HCT116 (cell line): ENCODE data around the gene PREX1. TPM values are rescaled to one million over a fixed set of nuclear protein-coding genes. Genes with fewer than 3 reads are reported as not detected.

ENCODE experiments used
- ATAC-seq: fragments of 200-7000 bp; cut with Tn5 transposase; 2 replicates; pipeline ENCODE4 v1.9.1; 2020; ENCODE audit warnings: mild to moderate bottlenecking, moderate library complexity
- BruUV-seq: library from RNA; stranded (reverse); fragments of 400-500 nt; replicated peaks from 2 replicates; lab custom pipeline; 2021; lab: Mats Ljungman, UMichigan
- CTCF ChIA-PET: fragments of 300-600 bp; sonication (Branson Sonifier 250); formaldehyde crosslinking; loops from one replicate; lab custom pipeline; 2021; ENCODE audit warnings: antibody characterized with exemption; lab: Charles Lee
- POLR2A ChIA-PET: fragments of 300-600, 350-600 bp; sonication (Branson Sonifier 250); formaldehyde crosslinking; loops from one replicate; lab custom pipeline; 2021; ENCODE audit warnings: antibody characterized with exemption; lab: Charles Lee
- RAD21 ChIA-PET, 2 experiments: fragments of 300-600 bp; sonication (Branson Sonifier 250); formaldehyde crosslinking; loops; one replicate each; lab custom pipeline; 2023; ENCODE audit warnings: low total read pairs in 2 of 2; ENCODE audit not compliant: uncharacterized antibody in 2 of 2, unreplicated experiment in 2 of 2, low non-redundant PET in 1 of 2; lab: Charles Lee
- DNase-seq: peaks from one replicate; pipeline ENCODE4 v3.0.0-alpha.2; 2010; ENCODE audit warnings: low read depth, low spot score
- H2AFZ ChIP-seq: fragments of 200-600 bp; shearing (Covaris generic), sonication (generic); 2 replicates; pipeline ENCODE4 v1.6.1; 2017; ENCODE audit warnings: low read depth, mixed run types, mixed read lengths, antibody characterized with exemption, low read length; ENCODE audit not compliant: poor library complexity, severe bottlenecking
- H3K27ac ChIP-seq: 2 replicates; pipeline ENCODE4 v1.5.1; 2012; ENCODE audit warnings: low read depth, low read length
- H3K27me3 ChIP-seq: fragments of 200-600 bp; sonication (generic); 2 replicates; pipeline ENCODE4 v1.6.1; 2016; ENCODE audit warnings: mixed run types, low read length, mixed read lengths; ENCODE audit not compliant: insufficient read depth
- H3K36me3 ChIP-seq, 2 experiments: fragments of 200-500 bp in 1 of 2; fragments of 200-600 bp in 1 of 2; sonication (Bioruptor generic) in 1 of 2; sonication (generic) in 1 of 2; 2 replicates each; pipeline versions ENCODE4 v1.5.1 to v1.6.1; 2014 to 2016; ENCODE audit warnings: low read length in 2 of 2, inconsistent platforms in 1 of 2, mixed read lengths in 1 of 2, mixed run types in 1 of 2; ENCODE audit not compliant: insufficient read depth in 2 of 2, control insufficient read depth in 1 of 2
- H3K4me1 ChIP-seq, 2 experiments: fragments of 200-600 bp in 1 of 2; sonication (generic) in 1 of 2; 2 replicates each; pipeline versions ENCODE4 v1.5.1 to v1.6.1; 2012 to 2017; ENCODE audit warnings: low read length in 2 of 2, inconsistent platforms in 1 of 2, mild to moderate bottlenecking in 1 of 2, mixed read lengths in 1 of 2, mixed run types in 1 of 2, moderate library complexity in 1 of 2; ENCODE audit not compliant: insufficient read depth in 2 of 2, control insufficient read depth in 1 of 2
- H3K4me2 ChIP-seq: fragments of 200-600 bp; sonication (generic); 2 replicates; pipeline ENCODE4 v1.6.1; 2017; ENCODE audit warnings: mixed run types, low read length, mixed read lengths
- H3K4me3 ChIP-seq, 2 experiments: fragments of 200-600 bp in 1 of 2; sonication (generic) in 1 of 2; replicated peaks in 1 of 2; 2 replicates each; pipeline ENCODE4 v1.5.1; 2011 to 2016; ENCODE audit warnings: low read length in 2 of 2, control low read depth in 1 of 2, low read depth in 1 of 2, mild to moderate bottlenecking in 1 of 2, mixed read lengths in 1 of 2, mixed run types in 1 of 2
- H3K79me2 ChIP-seq: fragments of 200-600 bp; sonication (generic); 2 replicates; pipeline ENCODE4 v1.6.1; 2017; ENCODE audit warnings: mild to moderate bottlenecking, mixed run types, low read length, moderate library complexity, mixed read lengths; ENCODE audit not compliant: insufficient read depth
- H3K9ac ChIP-seq: fragments of 200-600 bp; sonication (generic); 2 replicates; pipeline ENCODE4 v1.6.1; 2016; ENCODE audit warnings: low read length, mixed read lengths
- H3K9me2 ChIP-seq: fragments of 200-600 bp; sonication (generic), shearing (Covaris generic); 2 replicates; pipeline ENCODE4 v1.6.1; 2017; ENCODE audit warnings: mixed run types, mild to moderate bottlenecking, moderate library complexity; ENCODE audit not compliant: insufficient read depth
- H3K9me3 ChIP-seq, 2 experiments: fragments of 200-500 bp in 1 of 2; fragments of 200-600 bp in 1 of 2; sonication (Bioruptor generic) in 1 of 2; sonication (generic) in 1 of 2; 2 replicates each; pipeline ENCODE4 v1.6.1; 2014 to 2017; ENCODE audit warnings: low read length in 2 of 2, mixed read lengths in 2 of 2, inconsistent platforms in 1 of 2, low read depth in 1 of 2, mild to moderate bottlenecking in 1 of 2, mixed run types in 1 of 2, moderate library complexity in 1 of 2; ENCODE audit not compliant: control insufficient read depth in 1 of 2, insufficient read depth in 1 of 2
- H4K20me1 ChIP-seq: fragments of 200-600 bp; sonication (generic), shearing (Covaris generic); 2 replicates; pipeline ENCODE4 v1.6.1; 2017; ENCODE audit warnings: mixed run types, mild to moderate bottlenecking, moderate library complexity; ENCODE audit not compliant: insufficient read depth
- CBX3 ChIP-seq: IDR thresholded peaks from 2 replicates; pipeline ENCODE4 v1.6.1; 2012; ENCODE audit warnings: low read depth
- CEBPB ChIP-seq: IDR thresholded peaks from 2 replicates; pipeline ENCODE4 v1.6.1; 2012; ENCODE audit warnings: low read depth
- EZH2 ChIP-seq: fragments of 200-600 bp; sonication (generic); IDR thresholded peaks from 2 replicates; pipeline ENCODE4 v1.6.1; 2017; ENCODE audit warnings: antibody characterized with exemption, mixed run types
- EZH2phosphoT487 ChIP-seq: fragments of 200-600 bp; IDR thresholded peaks from 2 replicates; pipeline ENCODE4 v1.6.1; 2018; ENCODE audit warnings: antibody characterized with exemption, borderline replicate concordance
- POLR2A ChIP-seq: IDR thresholded peaks from 2 replicates; pipeline ENCODE4 v1.7.0; 2011; ENCODE audit warnings: borderline replicate concordance; ENCODE audit not compliant: insufficient read depth, insufficient read length; ENCODE audit errors: extremely low read depth
- RAD21 ChIP-seq: IDR thresholded peaks from 2 replicates; pipeline ENCODE4 v1.6.1; 2012; ENCODE audit warnings: low read depth, mild to moderate bottlenecking
- SIN3A ChIP-seq: IDR thresholded peaks from 2 replicates; pipeline ENCODE4 v1.6.1; 2012; ENCODE audit warnings: low read depth
- SRF ChIP-seq: IDR thresholded peaks from 2 replicates; pipeline ENCODE4 v1.6.1; 2012; ENCODE audit warnings: low read depth
- ZNF274 ChIP-seq: fragments of 200-500 bp; sonication (Bioruptor generic); IDR thresholded peaks from 2 replicates; pipeline ENCODE4 v1.6.1; 2014; ENCODE audit warnings: mild to moderate bottlenecking, low read depth, low read length, inconsistent platforms
- intact Hi-C: fragments of 100-400 bp; cut with micrococcal nuclease; formaldehyde crosslinking; loops from 2 replicates; pipeline ENCODE4 v1.10.0; 2022
- total RNA-seq: library from RNA; stranded (reverse); gene quantifications from one replicate; pipeline ENCODE4 v1.2.1, GENCODE V29; 2021; ENCODE audit not compliant: unreplicated experiment
- TF ChIP-seq, protein P1 (sequence below): IDR thresholded peaks from 2 replicates; pipeline ENCODE4 v1.6.1; 2011; ENCODE audit warnings: mild to moderate bottlenecking, low read length, moderate library complexity; ENCODE audit not compliant: insufficient replicate concordance; ENCODE audit errors: extremely low read depth
- TF ChIP-seq, protein P2 (sequence below): IDR thresholded peaks from 2 replicates; pipeline ENCODE4 v1.6.1; 2012; ENCODE audit warnings: low read depth
- TF ChIP-seq, protein P3 (sequence below): IDR thresholded peaks from 2 replicates; pipeline ENCODE4 v1.6.1; 2012

The PREX1 gene
- total RNA-seq, 1 experiment from 2014 or later = 6.1 TPM

DNA sequence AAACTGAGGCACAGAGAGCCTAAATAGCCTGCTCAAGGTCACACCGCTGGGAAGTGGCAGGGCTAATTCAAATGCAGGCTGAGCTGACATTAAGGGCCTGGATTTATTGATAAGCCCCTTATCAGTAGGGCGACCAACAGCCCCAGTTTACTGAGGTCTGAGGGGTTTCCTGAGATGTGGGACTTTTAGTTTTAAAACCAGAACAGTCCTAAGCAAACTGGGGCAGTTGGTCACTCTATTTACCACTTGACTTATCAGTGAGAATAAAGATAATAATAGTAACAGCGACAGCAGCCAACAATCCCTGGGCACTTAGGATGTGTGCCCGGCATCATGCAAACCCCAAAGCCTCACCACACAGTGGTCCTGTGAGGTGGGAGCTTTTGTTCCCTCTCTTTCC is 27.6 kb downstream of the PREX1 start:
- POLR2A ChIA-PET = no interaction called here
- Histone ChIP-seq H3K27ac (no peak overlapping the region), H3K9ac (no peak overlapping the region), H2AFZ (no peak overlapping the region), H3K4me1 (no peaks in the 10 kb centered on the region), H3K4me2 (no peak overlapping the region), H3K27me3 (0 out of 2 replicates have a peak, but pooled peaks cover 3% of the 10 kb centered on the region), H3K4me3 (no peak overlapping the region), H3K9me3 (no peaks in the 10 kb centered on the region), H3K9me2 (no peaks in the 10 kb centered on the region), H3K36me3 (no peaks in the 10 kb centered on the region), H3K79me2 (no peaks in the 10 kb centered on the region), H4K20me1 (no peaks in the 10 kb centered on the region)
- CTCF ChIA-PET = no interaction called here
- RAD21 ChIA-PET = interaction anchor here in 1 of 2 experiments (0.6 kb wide), 1 partner anchor 82 kb away, joined by 3 read pairs; no protein-coding TSS in a partner anchor
- intact Hi-C loops = no loop called here
- ATAC-seq (no peak), DNase-seq (no peak)
- TF ChIP-seq EZH2phosphoT487 = no peak
- TF ChIP-seq, protein P1, sequence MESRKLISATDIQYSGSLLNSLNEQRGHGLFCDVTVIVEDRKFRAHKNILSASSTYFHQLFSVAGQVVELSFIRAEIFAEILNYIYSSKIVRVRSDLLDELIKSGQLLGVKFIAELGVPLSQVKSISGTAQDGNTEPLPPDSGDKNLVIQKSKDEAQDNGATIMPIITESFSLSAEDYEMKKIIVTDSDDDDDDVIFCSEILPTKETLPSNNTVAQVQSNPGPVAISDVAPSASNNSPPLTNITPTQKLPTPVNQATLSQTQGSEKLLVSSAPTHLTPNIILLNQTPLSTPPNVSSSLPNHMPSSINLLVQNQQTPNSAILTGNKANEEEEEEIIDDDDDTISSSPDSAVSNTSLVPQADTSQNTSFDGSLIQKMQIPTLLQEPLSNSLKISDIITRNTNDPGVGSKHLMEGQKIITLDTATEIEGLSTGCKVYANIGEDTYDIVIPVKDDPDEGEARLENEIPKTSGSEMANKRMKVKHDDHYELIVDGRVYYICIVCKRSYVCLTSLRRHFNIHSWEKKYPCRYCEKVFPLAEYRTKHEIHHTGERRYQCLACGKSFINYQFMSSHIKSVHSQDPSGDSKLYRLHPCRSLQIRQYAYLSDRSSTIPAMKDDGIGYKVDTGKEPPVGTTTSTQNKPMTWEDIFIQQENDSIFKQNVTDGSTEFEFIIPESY = no peak
- no peak for TF ChIP-seq SIN3A
- TF ChIP-seq CEBPB = no peak
- TF ChIP-seq EZH2 = no peak
- TF ChIP-seq RAD21 = no peak
- no peak for TF ChIP-seq SRF
- no peak for TF ChIP-seq CBX3
- no peak for TF ChIP-seq ZNF274
- TF ChIP-seq, protein P2, sequence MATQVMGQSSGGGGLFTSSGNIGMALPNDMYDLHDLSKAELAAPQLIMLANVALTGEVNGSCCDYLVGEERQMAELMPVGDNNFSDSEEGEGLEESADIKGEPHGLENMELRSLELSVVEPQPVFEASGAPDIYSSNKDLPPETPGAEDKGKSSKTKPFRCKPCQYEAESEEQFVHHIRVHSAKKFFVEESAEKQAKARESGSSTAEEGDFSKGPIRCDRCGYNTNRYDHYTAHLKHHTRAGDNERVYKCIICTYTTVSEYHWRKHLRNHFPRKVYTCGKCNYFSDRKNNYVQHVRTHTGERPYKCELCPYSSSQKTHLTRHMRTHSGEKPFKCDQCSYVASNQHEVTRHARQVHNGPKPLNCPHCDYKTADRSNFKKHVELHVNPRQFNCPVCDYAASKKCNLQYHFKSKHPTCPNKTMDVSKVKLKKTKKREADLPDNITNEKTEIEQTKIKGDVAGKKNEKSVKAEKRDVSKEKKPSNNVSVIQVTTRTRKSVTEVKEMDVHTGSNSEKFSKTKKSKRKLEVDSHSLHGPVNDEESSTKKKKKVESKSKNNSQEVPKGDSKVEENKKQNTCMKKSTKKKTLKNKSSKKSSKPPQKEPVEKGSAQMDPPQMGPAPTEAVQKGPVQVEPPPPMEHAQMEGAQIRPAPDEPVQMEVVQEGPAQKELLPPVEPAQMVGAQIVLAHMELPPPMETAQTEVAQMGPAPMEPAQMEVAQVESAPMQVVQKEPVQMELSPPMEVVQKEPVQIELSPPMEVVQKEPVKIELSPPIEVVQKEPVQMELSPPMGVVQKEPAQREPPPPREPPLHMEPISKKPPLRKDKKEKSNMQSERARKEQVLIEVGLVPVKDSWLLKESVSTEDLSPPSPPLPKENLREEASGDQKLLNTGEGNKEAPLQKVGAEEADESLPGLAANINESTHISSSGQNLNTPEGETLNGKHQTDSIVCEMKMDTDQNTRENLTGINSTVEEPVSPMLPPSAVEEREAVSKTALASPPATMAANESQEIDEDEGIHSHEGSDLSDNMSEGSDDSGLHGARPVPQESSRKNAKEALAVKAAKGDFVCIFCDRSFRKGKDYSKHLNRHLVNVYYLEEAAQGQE = no peak
- TF ChIP-seq, protein P3, sequence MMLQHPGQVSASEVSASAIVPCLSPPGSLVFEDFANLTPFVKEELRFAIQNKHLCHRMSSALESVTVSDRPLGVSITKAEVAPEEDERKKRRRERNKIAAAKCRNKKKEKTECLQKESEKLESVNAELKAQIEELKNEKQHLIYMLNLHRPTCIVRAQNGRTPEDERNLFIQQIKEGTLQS = no peak
- no peak for TF ChIP-seq POLR2A
- no TSS peak for BruUV-seq
